PC-3 (cell line): Measurements from ENCODE around the gene ACTL10.

ENCODE experiments used
- EZH2 ChIP-seq: fragments of 300-600 bp; sonication (generic); IDR thresholded peaks from one replicate; pipeline ENCODE4 v1.6.1; 2017; ENCODE audit warnings: antibody characterized with exemption, mild to moderate bottlenecking, low read length; ENCODE audit not compliant: unreplicated experiment
- TF ChIP-seq, protein P1 (sequence below): fragments of 300-600 bp; sonication (generic); conservative IDR thresholded peaks from 2 replicates; pipeline ENCODE4 v1.5.1; 2017; ENCODE audit warnings: antibody characterized with exemption, low read depth, mild to moderate bottlenecking, low read length

DNA sequence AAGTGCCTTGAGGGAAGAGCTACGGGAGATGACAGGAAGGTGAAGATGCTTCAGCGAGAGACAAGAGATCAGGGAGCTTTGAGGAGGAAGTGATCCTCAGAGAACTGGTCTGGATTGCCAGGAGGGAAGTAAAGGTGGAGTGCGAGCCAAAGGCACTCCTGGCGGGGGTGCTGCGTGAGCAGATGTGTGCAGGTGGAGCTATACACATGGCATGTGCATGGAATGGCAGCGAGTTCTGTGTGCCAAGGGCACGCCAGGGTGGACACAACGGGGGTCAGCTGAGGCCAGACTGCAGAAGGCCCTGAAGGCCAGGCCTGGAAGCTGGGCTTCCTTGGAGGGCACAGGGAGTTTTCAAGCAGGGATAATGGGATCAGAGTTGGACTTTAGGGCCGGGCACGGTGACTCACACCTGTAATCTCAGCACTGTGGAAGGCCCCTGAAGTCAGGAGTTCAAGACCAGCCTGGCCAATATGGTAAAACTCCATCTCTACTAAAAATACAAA lies 47.2 kb downstream of the ACTL10 start:
- TF ChIP-seq, protein P1, sequence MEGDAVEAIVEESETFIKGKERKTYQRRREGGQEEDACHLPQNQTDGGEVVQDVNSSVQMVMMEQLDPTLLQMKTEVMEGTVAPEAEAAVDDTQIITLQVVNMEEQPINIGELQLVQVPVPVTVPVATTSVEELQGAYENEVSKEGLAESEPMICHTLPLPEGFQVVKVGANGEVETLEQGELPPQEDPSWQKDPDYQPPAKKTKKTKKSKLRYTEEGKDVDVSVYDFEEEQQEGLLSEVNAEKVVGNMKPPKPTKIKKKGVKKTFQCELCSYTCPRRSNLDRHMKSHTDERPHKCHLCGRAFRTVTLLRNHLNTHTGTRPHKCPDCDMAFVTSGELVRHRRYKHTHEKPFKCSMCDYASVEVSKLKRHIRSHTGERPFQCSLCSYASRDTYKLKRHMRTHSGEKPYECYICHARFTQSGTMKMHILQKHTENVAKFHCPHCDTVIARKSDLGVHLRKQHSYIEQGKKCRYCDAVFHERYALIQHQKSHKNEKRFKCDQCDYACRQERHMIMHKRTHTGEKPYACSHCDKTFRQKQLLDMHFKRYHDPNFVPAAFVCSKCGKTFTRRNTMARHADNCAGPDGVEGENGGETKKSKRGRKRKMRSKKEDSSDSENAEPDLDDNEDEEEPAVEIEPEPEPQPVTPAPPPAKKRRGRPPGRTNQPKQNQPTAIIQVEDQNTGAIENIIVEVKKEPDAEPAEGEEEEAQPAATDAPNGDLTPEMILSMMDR, result no peak
- TF ChIP-seq EZH2, result no peak
